Astrocyte of the spinal cord (primary cell): ENCODE measurements around the gene ABI3BP.

ENCODE experiments used
- DNase-seq: peaks from one replicate; pipeline ENCODE4 v3.0.0; 2011; ENCODE audit warnings: low read depth, low spot score
- H3K4me3 ChIP-seq: 2 replicates; pipeline ENCODE4 v1.5.1; 2011; ENCODE audit warnings: low read depth, mild to moderate bottlenecking, low read length, moderate library complexity
- in situ Hi-C: cut with HindIII; loops from 2 replicates; pipeline ENCODE4 v1.10.0; 2017; ENCODE audit warnings: low sequenced_read_pairs
- TF ChIP-seq, protein P1 (sequence below): IDR thresholded peaks from 2 replicates; pipeline ENCODE4 v1.5.1; 2012; ENCODE audit warnings: low read depth, mild to moderate bottlenecking, low read length, inconsistent platforms

Gene ABI3BP

GRCh38 chr3:100978011-100978659 lies 15.1 kb downstream of the ABI3BP start:
- no peak overlapping the region for H3K4me3 ChIP-seq
- TF ChIP-seq, protein P1, sequence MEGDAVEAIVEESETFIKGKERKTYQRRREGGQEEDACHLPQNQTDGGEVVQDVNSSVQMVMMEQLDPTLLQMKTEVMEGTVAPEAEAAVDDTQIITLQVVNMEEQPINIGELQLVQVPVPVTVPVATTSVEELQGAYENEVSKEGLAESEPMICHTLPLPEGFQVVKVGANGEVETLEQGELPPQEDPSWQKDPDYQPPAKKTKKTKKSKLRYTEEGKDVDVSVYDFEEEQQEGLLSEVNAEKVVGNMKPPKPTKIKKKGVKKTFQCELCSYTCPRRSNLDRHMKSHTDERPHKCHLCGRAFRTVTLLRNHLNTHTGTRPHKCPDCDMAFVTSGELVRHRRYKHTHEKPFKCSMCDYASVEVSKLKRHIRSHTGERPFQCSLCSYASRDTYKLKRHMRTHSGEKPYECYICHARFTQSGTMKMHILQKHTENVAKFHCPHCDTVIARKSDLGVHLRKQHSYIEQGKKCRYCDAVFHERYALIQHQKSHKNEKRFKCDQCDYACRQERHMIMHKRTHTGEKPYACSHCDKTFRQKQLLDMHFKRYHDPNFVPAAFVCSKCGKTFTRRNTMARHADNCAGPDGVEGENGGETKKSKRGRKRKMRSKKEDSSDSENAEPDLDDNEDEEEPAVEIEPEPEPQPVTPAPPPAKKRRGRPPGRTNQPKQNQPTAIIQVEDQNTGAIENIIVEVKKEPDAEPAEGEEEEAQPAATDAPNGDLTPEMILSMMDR = no peak
- in situ Hi-C loops = no loop called here
- no peak for DNase-seq

DNA sequence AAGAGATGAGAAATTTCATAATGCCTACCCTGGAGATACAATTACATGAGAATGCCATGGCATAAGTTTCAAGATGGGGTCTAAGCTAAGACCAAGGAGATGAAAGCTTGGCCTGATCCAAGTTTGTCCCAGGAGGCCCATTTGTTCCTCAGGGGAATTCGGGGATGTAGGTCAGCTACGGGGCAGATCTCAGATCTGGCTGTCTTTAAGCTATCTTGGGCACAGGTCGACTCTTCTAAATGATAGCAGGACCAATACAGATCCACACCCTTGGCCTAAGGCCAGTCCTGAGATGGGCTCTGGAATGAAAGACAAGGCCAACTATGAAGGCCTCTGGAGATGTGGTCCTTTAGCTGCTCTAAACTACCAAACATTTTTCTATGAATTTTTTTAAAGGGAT lies 16.6 kb downstream of the ABI3BP start:
- no peak overlapping the region for H3K4me3 ChIP-seq
- in situ Hi-C loops = no loop called here
- TF ChIP-seq, protein P1 = no peak
- no peak for DNase-seq

- no peak overlapping the region for H3K4me3 ChIP-seq
- TF ChIP-seq, protein P1 = no peak
- in situ Hi-C loops = no loop called here
- no peak for DNase-seq
These were observed 17.5 kb downstream of the ABI3BP start for GRCh38 chr3:100975714-100976113.

DNA sequence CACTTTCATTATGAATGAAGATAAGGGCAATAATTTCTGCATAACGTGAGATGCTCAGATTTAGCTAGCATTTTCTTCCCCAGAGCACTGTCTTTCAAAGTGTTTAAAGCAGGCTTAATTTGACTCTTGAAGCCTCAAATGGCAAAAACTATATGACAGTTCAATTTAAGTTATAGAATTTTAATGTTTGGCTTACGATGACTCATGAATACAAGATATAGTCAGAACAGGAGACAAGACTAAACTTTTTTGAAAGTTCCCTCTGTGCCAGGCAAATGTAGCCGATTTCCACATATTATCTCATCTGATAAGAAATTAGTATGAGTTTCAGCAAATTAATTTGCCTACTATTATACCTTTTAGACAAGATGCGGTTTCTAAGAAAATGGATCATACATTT lies 19.6 kb downstream of the ABI3BP start:
- H3K4me3 ChIP-seq = no peak overlapping the region
- no peak for DNase-seq
- TF ChIP-seq, protein P1 = no peak
- in situ Hi-C loops = no loop called here

GRCh38 chr3:100972867-100973266 lies 20.4 kb downstream of the ABI3BP start:
- TF ChIP-seq, protein P1 = no peak
- no peak for DNase-seq
- no peak overlapping the region for H3K4me3 ChIP-seq
- in situ Hi-C loops = no loop called here

DNA sequence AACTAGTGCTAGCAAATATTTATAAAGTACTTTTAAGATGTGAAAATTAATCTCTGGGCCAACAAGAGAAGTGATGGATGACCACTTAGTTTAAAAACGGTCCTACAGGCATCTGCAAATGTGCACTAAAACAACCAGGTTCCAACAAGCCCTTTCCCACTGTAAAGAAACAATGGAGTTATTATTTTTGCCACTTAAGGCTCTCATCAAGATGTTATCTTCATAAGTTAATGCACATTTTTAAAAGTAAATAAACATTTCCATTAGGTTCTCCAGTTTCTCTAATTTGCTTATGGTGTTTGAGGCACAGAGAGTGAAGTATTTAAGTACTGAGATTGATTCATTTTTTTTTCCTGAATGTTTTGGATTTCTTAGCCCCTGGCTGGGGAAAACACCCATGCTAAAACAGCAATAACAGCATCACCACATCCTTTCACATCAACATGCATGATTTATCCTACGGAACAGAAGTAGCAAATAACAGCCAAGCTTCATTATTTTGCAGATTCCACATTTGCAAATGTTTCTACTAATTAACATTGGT lies 20.8 kb downstream of the ABI3BP start:
- in situ Hi-C loops = no loop called here
- no peak for DNase-seq
- TF ChIP-seq, protein P1 = no peak
- no peak overlapping the region for H3K4me3 ChIP-seq
